ENCODE data around the gene GABBR2.

GABBR2 gene

GRCh38 chr9:98708933-98709911 is at the start of gene GABBR2:
TSS of gene GABBR2 (minus strand) at chr9:98708935. CDS start at chr9:98708737, 198 bp downstream.
- DNase-seq = no peak

GRCh38 chr9:98755006-98755618 is 46.4 kb upstream of the GABBR2 start:
- no peak for DNase-seq

- no peak for DNase-seq
Observed at GRCh38 chr9:98751210-98751609, 42.5 kb upstream of the GABBR2 start.

GRCh38 chr9:98750364-98751060 is 41.8 kb upstream of the GABBR2 start:
- no peak for DNase-seq

GRCh38 chr9:98747476-98747875 is 38.7 kb upstream of the GABBR2 start:
- no peak for DNase-seq

GRCh38 chr9:98745470-98745869 is 36.7 kb upstream of the GABBR2 start:
- DNase-seq = no peak

GRCh38 chr9:98743818-98744611 is 35.3 kb upstream of the GABBR2 start:
- no peak for DNase-seq

GRCh38 chr9:98743329-98743728 is 34.6 kb upstream of the GABBR2 start:
- no peak for DNase-seq

- no peak for DNase-seq
Observed at GRCh38 chr9:98742325-98743280, 33.9 kb upstream of the GABBR2 start.

GRCh38 chr9:98740226-98740881 is 31.6 kb upstream of the GABBR2 start:
- DNase-seq = no peak

GRCh38 chr9:98738741-98739140 is 30.0 kb upstream of the GABBR2 start:
- no peak for DNase-seq

- DNase-seq = no peak
Observed at GRCh38 chr9:98736226-98736625, 27.5 kb upstream of the GABBR2 start.

GRCh38 chr9:98732801-98733200 is 24.1 kb upstream of the GABBR2 start:
- no peak for DNase-seq

GRCh38 chr9:98732091-98732490 is 23.4 kb upstream of the GABBR2 start:
- no peak for DNase-seq

GRCh38 chr9:98730871-98731270 is 22.1 kb upstream of the GABBR2 start:
- no peak for DNase-seq

GRCh38 chr9:98728500-98728899 is 19.8 kb upstream of the GABBR2 start:
- DNase-seq = no peak

- DNase-seq = no peak
Observed at GRCh38 chr9:98727428-98727827, 18.7 kb upstream of the GABBR2 start.

GRCh38 chr9:98726735-98727134 is 18.0 kb upstream of the GABBR2 start:
- DNase-seq = peak; percentile 5

GRCh38 chr9:98724810-98725530 is 16.2 kb upstream of the GABBR2 start:
- no peak for DNase-seq

GRCh38 chr9:98721643-98722042 is 12.9 kb upstream of the GABBR2 start:
- DNase-seq = no peak
